ENCODE data around the gene SLC6A5. TPM values are rescaled to one million over a fixed set of nuclear protein-coding genes. Genes with fewer than 3 reads are reported as not detected.

SLC6A5 gene
- total and polyA plus RNA-seq, 2 donors (not counting 3 experiments of a cell fraction or from before 2014, with no cell fraction given): not detected

DNA sequence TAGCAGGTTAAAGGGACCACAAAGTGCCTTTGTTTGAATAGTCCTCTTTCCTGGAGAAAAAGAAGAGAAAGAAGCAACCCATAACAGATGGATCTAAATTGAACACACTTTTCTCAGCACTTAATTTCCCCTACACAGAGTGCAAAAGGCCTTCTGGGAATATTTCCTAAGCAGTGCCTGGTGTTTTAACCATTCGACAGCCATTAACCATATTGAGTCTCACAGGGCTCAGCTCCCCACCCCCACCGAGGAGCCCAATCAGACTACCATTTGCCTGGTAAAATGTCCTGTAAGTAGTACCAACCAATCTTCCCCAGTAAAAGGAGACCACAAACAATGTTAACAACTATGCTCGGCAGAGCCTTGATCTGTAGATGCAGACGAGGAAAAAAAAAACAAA is 40.7 kb upstream of the SLC6A5 start:
- H3K4me2 ChIP-seq (ENCODE audit: insufficient read depth, low read length): no peak overlapping the region
- no peak overlapping the region for H2AFZ ChIP-seq (ENCODE audit: low read depth, low read length)
- dilution Hi-C loops (cut with MboI; ENCODE audit: extremely low pct_ligation_motif_present, low sequenced_read_pairs): no loop called here
- H4K20me1 ChIP-seq (replicated peaks; ENCODE audit: control insufficient read depth, extremely low read depth, insufficient read depth, low read length): no peaks in the 10 kb centered on the region
- H3K4me1 ChIP-seq (ENCODE audit: control insufficient read depth, extremely low read depth, insufficient read depth, low read length): no peaks in the 10 kb centered on the region
- BruUV-seq (replicated peaks): no TSS peak
- no peak overlapping the region for H3K27ac ChIP-seq (ENCODE audit: insufficient read depth, low read depth, low read length)
- ChIA-PET POLR2A (no interaction called here), CTCF (no interaction called here)
- H3K9me3 ChIP-seq (replicated peaks; ENCODE audit: control insufficient read depth, insufficient read depth, low read length): no peaks in the 10 kb centered on the region
- H3K36me3 ChIP-seq (ENCODE audit: control insufficient read depth in 2 of 2, extremely low read depth in 1 of 2, insufficient read depth in 2 of 2, low read length in 2 of 2): no peaks in the 10 kb centered on the region
- intact Hi-C loops (cut with micrococcal nuclease): no loop called here
- no peak overlapping the region for H3K4me3 ChIP-seq (replicated peaks in 1 of 3; ENCODE audit: insufficient read depth in 1 of 3, low read depth in 1 of 3, low read length in 3 of 3)
- DNase-seq (ENCODE audit: low read depth, low spot score) (no peak), FAIRE-seq (no peak)
- H3K9ac ChIP-seq (replicated peaks; ENCODE audit: extremely low read depth, insufficient read depth, low read length): no peak overlapping the region
- TF ChIP-seq GATA2 (IDR thresholded peaks at IDR 0.05; ENCODE audit: insufficient read depth, insufficient read length, low read depth, low read length) (no peak), POLR2A (IDR thresholded peaks at IDR 0.05; ENCODE audit: low read depth, low read length) (no peak), POLR2AphosphoS5 (IDR thresholded peaks at IDR 0.05; ENCODE audit: insufficient read depth, low read depth, low read length) (no peak), FOS (IDR thresholded peaks at IDR 0.05; ENCODE audit: borderline replicate concordance, insufficient read depth, low read length) (no peak), JUN (IDR thresholded peaks at IDR 0.05; ENCODE audit: borderline replicate concordance, insufficient read depth, insufficient read length, low read depth) (no peak), MYC (IDR thresholded peaks at IDR 0.05; ENCODE audit: low read depth, low read length) (no peak), EZH2 (IDR thresholded peaks at IDR 0.05; ENCODE audit: borderline replicate concordance, low read depth, low read length, severe bottlenecking) (no peak)
- TF ChIP-seq, protein P1, sequence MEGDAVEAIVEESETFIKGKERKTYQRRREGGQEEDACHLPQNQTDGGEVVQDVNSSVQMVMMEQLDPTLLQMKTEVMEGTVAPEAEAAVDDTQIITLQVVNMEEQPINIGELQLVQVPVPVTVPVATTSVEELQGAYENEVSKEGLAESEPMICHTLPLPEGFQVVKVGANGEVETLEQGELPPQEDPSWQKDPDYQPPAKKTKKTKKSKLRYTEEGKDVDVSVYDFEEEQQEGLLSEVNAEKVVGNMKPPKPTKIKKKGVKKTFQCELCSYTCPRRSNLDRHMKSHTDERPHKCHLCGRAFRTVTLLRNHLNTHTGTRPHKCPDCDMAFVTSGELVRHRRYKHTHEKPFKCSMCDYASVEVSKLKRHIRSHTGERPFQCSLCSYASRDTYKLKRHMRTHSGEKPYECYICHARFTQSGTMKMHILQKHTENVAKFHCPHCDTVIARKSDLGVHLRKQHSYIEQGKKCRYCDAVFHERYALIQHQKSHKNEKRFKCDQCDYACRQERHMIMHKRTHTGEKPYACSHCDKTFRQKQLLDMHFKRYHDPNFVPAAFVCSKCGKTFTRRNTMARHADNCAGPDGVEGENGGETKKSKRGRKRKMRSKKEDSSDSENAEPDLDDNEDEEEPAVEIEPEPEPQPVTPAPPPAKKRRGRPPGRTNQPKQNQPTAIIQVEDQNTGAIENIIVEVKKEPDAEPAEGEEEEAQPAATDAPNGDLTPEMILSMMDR (IDR thresholded peaks at IDR 0.05; ENCODE audit: extremely low read depth in 1 of 2, insufficient read depth in 1 of 2, low read depth in 1 of 2, low read length in 2 of 2): no peak
- TF ChIP-seq, protein P2, sequence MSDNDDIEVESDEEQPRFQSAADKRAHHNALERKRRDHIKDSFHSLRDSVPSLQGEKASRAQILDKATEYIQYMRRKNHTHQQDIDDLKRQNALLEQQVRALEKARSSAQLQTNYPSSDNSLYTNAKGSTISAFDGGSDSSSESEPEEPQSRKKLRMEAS (IDR thresholded peaks at IDR 0.05; ENCODE audit: insufficient read depth, insufficient read length): no peak
- H3K9me1 ChIP-seq (replicated peaks; ENCODE audit: control insufficient read depth, extremely low read depth, insufficient read depth, low read length): no peaks in the 10 kb centered on the region
- no peaks in the 10 kb centered on the region for H3K79me2 ChIP-seq (ENCODE audit: control insufficient read depth, insufficient read depth, low read length)
- no peaks in the 10 kb centered on the region for H3K27me3 ChIP-seq (ENCODE audit: control insufficient read depth in 2 of 2, insufficient read depth in 2 of 2, low read length in 2 of 2)

Measured in endothelial cell of umbilical vein (primary cell).